H1 (cell line): Measurements from ENCODE around the gene DOCK10.

ENCODE experiments used
- BRCA1 ChIP-seq: IDR thresholded peaks from 2 replicates; pipeline ENCODE4 v1.6.1; 2012; ENCODE audit warnings: low read depth, low read length, improper control_type of control experiment
- CREB1 ChIP-seq: IDR thresholded peaks from 2 replicates; pipeline ENCODE4 v1.6.1; 2012; ENCODE audit warnings: inconsistent platforms
- CTCF ChIP-seq, 3 experiments: IDR thresholded peaks; 1 replicate in 2 of 3; 2 replicates in 1 of 3; pipeline versions ENCODE4 v1.5.1 to v1.6.1; 2011; ENCODE audit warnings: low read length in 3 of 3, mild to moderate bottlenecking in 3 of 3, inconsistent platforms in 2 of 3, low read depth in 1 of 3, moderate library complexity in 1 of 3; ENCODE audit not compliant: insufficient read depth in 1 of 3; ENCODE audit errors: control extremely low read depth in 1 of 3
- EZH2 ChIP-seq: fragments of 200-600 bp; sonication (generic); IDR thresholded peaks from 2 replicates; pipeline ENCODE4 v1.7.1; 2012; ENCODE audit warnings: low read depth, mild to moderate bottlenecking, moderate library complexity, low read length, inconsistent platforms; ENCODE audit not compliant: severe bottlenecking
- GTF2F1 ChIP-seq: IDR thresholded peaks from 2 replicates; pipeline ENCODE4 v1.6.1; 2012; ENCODE audit warnings: low read depth, low read length, improper control_type of control experiment, borderline replicate concordance
- HDAC6 ChIP-seq: IDR thresholded peaks from one replicate; pipeline ENCODE4 v1.7.1; 2012; ENCODE audit warnings: low read depth, mild to moderate bottlenecking, inconsistent platforms, low read length, moderate library complexity
- POLR2A ChIP-seq, 2 experiments: IDR thresholded peaks; 1 replicate in 1 of 2; 2 replicates in 1 of 2; pipeline ENCODE4 v1.6.1; 2011; ENCODE audit warnings: low read depth in 2 of 2, low read length in 2 of 2, mild to moderate bottlenecking in 2 of 2; ENCODE audit errors: control extremely low read depth in 1 of 2
- POLR2AphosphoS5 ChIP-seq: IDR thresholded peaks from 2 replicates; pipeline ENCODE4 v1.6.1; 2011; ENCODE audit warnings: low read depth, low read length
- RAD21 ChIP-seq, 2 experiments: IDR thresholded peaks in 1 of 2; conservative IDR thresholded peaks in 1 of 2; 2 replicates each; pipeline ENCODE4 v1.6.1; 2011; ENCODE audit warnings: low read depth in 2 of 2, low read length in 2 of 2, improper control_type of control experiment in 1 of 2, inconsistent platforms in 1 of 2, mild to moderate bottlenecking in 1 of 2, moderate library complexity in 1 of 2
- RFX5 ChIP-seq: IDR thresholded peaks from 2 replicates; pipeline ENCODE4 v1.6.1; 2011; ENCODE audit warnings: low read depth, low read length, improper control_type of control experiment, borderline replicate concordance

- TF ChIP-seq EZH2 (no peak), BRCA1 (no peak), POLR2AphosphoS5 (no peak), CREB1 (no peak), HDAC6 (no peak), RAD21 (IDR thresholded peaks at IDR 0.05 in 1 of 2, conservative IDR thresholded peaks at IDR 0.05 in 1 of 2; ENCODE audit: low read depth in 2 of 2, low read length in 2 of 2) (no peak), CTCF (IDR thresholded peaks at IDR 0.05; ENCODE audit: control extremely low read depth in 1 of 3, insufficient read depth in 1 of 3, low read depth in 1 of 3, low read length in 3 of 3) (no peak), RFX5 (no peak), GTF2F1 (no peak), POLR2A (IDR thresholded peaks at IDR 0.05; ENCODE audit: control extremely low read depth in 1 of 2, low read depth in 2 of 2, low read length in 2 of 2) (no peak)
These were observed 264.7 kb downstream of the DOCK10 start for GRCh38 chr2:224777559-224777930.
